ENCODE measurements around the gene CACNG6.
A peak's percentile ranks its signal among the peaks of the same experiment; 100 is the strongest.

Gene CACNG6

GRCh38 chr19:53961523-53962356 lies 29.7 kb upstream of the CACNG6 start:
- no peaks in the 10 kb centered on the region for H3K9me3 ChIP-seq (ENCODE audit: low read depth, low read length)
- H3K4me3 ChIP-seq = peak overlapping the region; percentile 65

GRCh38 chr19:53962887-53963431 lies 28.5 kb upstream of the CACNG6 start, which contains the start of gene CACNG8:
CACNG8 (plus strand) TSS chr19:53962937.
- Histone ChIP-seq H3K27ac (no peak within 1 kb of the TSS), H3K9me3 (ENCODE audit: low read depth, low read length) (no peaks in the 10 kb centered on the region), H3K4me3 (peak within 1 kb of the TSS; percentile 65), H3K9ac (ENCODE audit: insufficient read length) (no peak within 1 kb of the TSS), H3K36me3 (ENCODE audit: insufficient read depth, low read length) (no peaks in the 10 kb centered on the region)
- no peak for TF ChIP-seq EZH2 (IDR thresholded peaks at IDR 0.05)
- no peak for DNase-seq (ENCODE audit: low read depth, low spot score)

More at GRCh38 chr19:53961523-53962356, 29.7 kb upstream of the CACNG6 start:
- Histone ChIP-seq H3K36me3 (ENCODE audit: insufficient read depth, low read length) (no peaks in the 10 kb centered on the region), H3K9ac (ENCODE audit: insufficient read length) (no peak overlapping the region), H3K27ac (no peak overlapping the region)
- TF ChIP-seq POLR2AphosphoS5 (IDR thresholded peaks at IDR 0.05; ENCODE audit: borderline replicate concordance, low read depth, low read length) = no peak
- no peak for TF ChIP-seq FOXP2 (optimal IDR thresholded peaks at IDR 0.05; ENCODE audit: control extremely low read depth, extremely low read length, insufficient read depth)
- TF ChIP-seq EZH2 (IDR thresholded peaks at IDR 0.05) = no peak
- no peak for DNase-seq (ENCODE audit: low read depth, low spot score)

GRCh38 chr19:53965091-53965490 lies 26.3 kb upstream of the CACNG6 start:
- TF ChIP-seq POLR2AphosphoS5 (IDR thresholded peaks at IDR 0.05; ENCODE audit: borderline replicate concordance, low read depth, low read length) (no peak), EZH2 (IDR thresholded peaks at IDR 0.05) (no peak), FOXP2 (optimal IDR thresholded peaks at IDR 0.05; ENCODE audit: control extremely low read depth, extremely low read length, insufficient read depth) (no peak)
- DNase-seq (ENCODE audit: low read depth, low spot score) = no peak
- Histone ChIP-seq H3K27ac (no peak overlapping the region), H3K9ac (ENCODE audit: insufficient read length) (no peak overlapping the region), H3K36me3 (ENCODE audit: insufficient read depth, low read length) (no peaks in the 10 kb centered on the region), H3K9me3 (ENCODE audit: low read depth, low read length) (no peaks in the 10 kb centered on the region), H3K4me3 (no peak overlapping the region)

- no peak for DNase-seq (ENCODE audit: low read depth, low spot score)
- no peaks in the 10 kb centered on the region for H3K9me3 ChIP-seq (ENCODE audit: low read depth, low read length)
- no peak overlapping the region for H3K9ac ChIP-seq (ENCODE audit: insufficient read length)
- no peak overlapping the region for H3K4me3 ChIP-seq
- TF ChIP-seq POLR2AphosphoS5 (IDR thresholded peaks at IDR 0.05; ENCODE audit: borderline replicate concordance, low read depth, low read length) (no peak), FOXP2 (optimal IDR thresholded peaks at IDR 0.05; ENCODE audit: control extremely low read depth, extremely low read length, insufficient read depth) (no peak), EZH2 (IDR thresholded peaks at IDR 0.05) (no peak)
- H3K27ac ChIP-seq = no peak overlapping the region
- H3K36me3 ChIP-seq (ENCODE audit: insufficient read depth, low read length) = no peaks in the 10 kb centered on the region
These were observed 24.5 kb upstream of the CACNG6 start for GRCh38 chr19:53966931-53967330.

GRCh38 chr19:53969366-53969765 lies 22.1 kb upstream of the CACNG6 start:
- Histone ChIP-seq H3K36me3 (ENCODE audit: insufficient read depth, low read length) (no peaks in the 10 kb centered on the region), H3K27ac (no peak overlapping the region), H3K4me3 (no peak overlapping the region), H3K9me3 (ENCODE audit: low read depth, low read length) (no peaks in the 10 kb centered on the region), H3K9ac (ENCODE audit: insufficient read length) (no peak overlapping the region)
- no peak for DNase-seq (ENCODE audit: low read depth, low spot score)
- TF ChIP-seq EZH2 (IDR thresholded peaks at IDR 0.05) = no peak
- no peak for TF ChIP-seq POLR2AphosphoS5 (IDR thresholded peaks at IDR 0.05; ENCODE audit: borderline replicate concordance, low read depth, low read length)
- no peak for TF ChIP-seq FOXP2 (optimal IDR thresholded peaks at IDR 0.05; ENCODE audit: control extremely low read depth, extremely low read length, insufficient read depth)

GRCh38 chr19:53971673-53972072 lies 19.8 kb upstream of the CACNG6 start:
- H3K9me3 ChIP-seq (ENCODE audit: low read depth, low read length) = no peaks in the 10 kb centered on the region
- no peaks in the 10 kb centered on the region for H3K36me3 ChIP-seq (ENCODE audit: insufficient read depth, low read length)
- no peak for DNase-seq (ENCODE audit: low read depth, low spot score)
- H3K9ac ChIP-seq (ENCODE audit: insufficient read length) = no peak overlapping the region
- TF ChIP-seq POLR2AphosphoS5 (IDR thresholded peaks at IDR 0.05; ENCODE audit: borderline replicate concordance, low read depth, low read length) (no peak), FOXP2 (optimal IDR thresholded peaks at IDR 0.05; ENCODE audit: control extremely low read depth, extremely low read length, insufficient read depth) (no peak), EZH2 (IDR thresholded peaks at IDR 0.05) (no peak)
- H3K4me3 ChIP-seq = no peak overlapping the region
- H3K27ac ChIP-seq = no peak overlapping the region

GRCh38 chr19:53977429-53977990 lies 13.9 kb upstream of the CACNG6 start:
- Histone ChIP-seq H3K9ac (ENCODE audit: insufficient read length) (no peak overlapping the region), H3K36me3 (ENCODE audit: insufficient read depth, low read length) (no peaks in the 10 kb centered on the region), H3K27ac (no peak overlapping the region), H3K4me3 (no peak overlapping the region), H3K9me3 (ENCODE audit: low read depth, low read length) (no peaks in the 10 kb centered on the region)
- DNase-seq (ENCODE audit: low read depth, low spot score) = peak; percentile 5
- TF ChIP-seq FOXP2 (optimal IDR thresholded peaks at IDR 0.05; ENCODE audit: control extremely low read depth, extremely low read length, insufficient read depth) (no peak), POLR2AphosphoS5 (IDR thresholded peaks at IDR 0.05; ENCODE audit: borderline replicate concordance, low read depth, low read length) (no peak), EZH2 (IDR thresholded peaks at IDR 0.05) (no peak)

- Histone ChIP-seq H3K27ac (no peak overlapping the region), H3K36me3 (ENCODE audit: insufficient read depth, low read length) (no peaks in the 10 kb centered on the region), H3K4me3 (no peak overlapping the region), H3K9me3 (ENCODE audit: low read depth, low read length) (no peaks in the 10 kb centered on the region), H3K9ac (ENCODE audit: insufficient read length) (no peak overlapping the region)
- DNase-seq (ENCODE audit: low read depth, low spot score) = no peak
- TF ChIP-seq FOXP2 (optimal IDR thresholded peaks at IDR 0.05; ENCODE audit: control extremely low read depth, extremely low read length, insufficient read depth) = no peak
- TF ChIP-seq EZH2 (IDR thresholded peaks at IDR 0.05) = no peak
- TF ChIP-seq POLR2AphosphoS5 (IDR thresholded peaks at IDR 0.05; ENCODE audit: borderline replicate concordance, low read depth, low read length) = no peak
These were observed 13.3 kb upstream of the CACNG6 start for GRCh38 chr19:53977991-53978731.
